Placental pericyte (primary cell): ENCODE measurements around the gene BIRC3. TPM values are rescaled to one million over a fixed set of nuclear protein-coding genes. Genes with fewer than 3 reads are reported as not detected.

Experiments used
- small RNA-seq: library from RNA; depleted of rRNA; stranded (forward); fragments of <200 nt; gene quantifications from one replicate; pipeline ENCODE3, GENCODE V24; 2012; ENCODE audit warnings: low replicate concordance
- total RNA-seq: library from RNA; depleted of rRNA; stranded (reverse); fragments of >200 nt; gene quantifications from 2 replicates; pipeline ENCODE4 v1.2.3, GENCODE V29; 2012

Gene BIRC3
- total RNA-seq, result 2.4 and 4.4 TPM in 2 replicates

GRCh38 chr11:102317099-102317767, at the start of gene BIRC3:
BIRC3 (plus strand) TSS chr11:102317484; CDS start chr11:102324510, 7,026 bp downstream.

GRCh38 chr11:102346748-102347461, 29.6 kb downstream of the BIRC3 start, which contains the start of gene BIRC2:
BIRC2 (plus strand) TSS chr11:102347214; CDS start chr11:102349855, 2,641 bp downstream.

Small RNA genes lying within 50 kb of the gene (small RNA-seq; reads per million reads assigned to genes)
- not detected for gene AP000942.3
- gene AP000942.4, result not detected
- gene RNU6-952P, result not detected

Other genes starting within 250 kb of the BIRC3 start
- gene YAP1, start 207.0 kb upstream of the BIRC3 start, total RNA-seq, result 167 and 255 TPM in 2 replicates
- 40.9 and 94.8 TPM in 2 replicates for gene BIRC2, start 29.7 kb downstream of the BIRC3 start, total RNA-seq
- 73.7 and 80.0 TPM in 2 replicates for gene TMEM123, start 135.3 kb downstream of the BIRC3 start, total RNA-seq
- 1.1 TPM in 1 of 2 replicates, not detected in the other for gene MMP7, start 213.3 kb downstream of the BIRC3 start, total RNA-seq